HFFc6 (cell line): ENCODE data around the gene ADAMTS9. TPM values are rescaled to one million over a fixed set of nuclear protein-coding genes. Genes with fewer than 3 reads are reported as not detected.

Source experiments
- DNase-seq: peaks from one replicate; pipeline ENCODE4 v3.0.0-alpha.2; 2018
- H3K27ac Mint-ChIP-seq: 2 replicates; pipeline ENCODE4 v1.8.0; 2020; ENCODE audit warnings: mild to moderate bottlenecking, mixed read lengths
- H3K27me3 Mint-ChIP-seq: 2 replicates; pipeline ENCODE4 v1.8.0; 2021; ENCODE audit warnings: mild to moderate bottlenecking, moderate library complexity, mixed read lengths; ENCODE audit not compliant: insufficient read depth
- H3K36me3 Mint-ChIP-seq: 2 replicates; pipeline ENCODE4 v1.8.0; 2021; ENCODE audit warnings: low read depth, mixed read lengths
- H3K4me1 Mint-ChIP-seq: 2 replicates; pipeline ENCODE4 v1.8.0; 2020; ENCODE audit warnings: low read depth, mixed read lengths
- H3K4me3 Mint-ChIP-seq: 2 replicates; pipeline ENCODE4 v1.8.0; 2020; ENCODE audit warnings: mild to moderate bottlenecking, moderate library complexity, mixed read lengths
- H3K9me3 Mint-ChIP-seq: 2 replicates; pipeline ENCODE4 v1.8.0; 2020; ENCODE audit warnings: mild to moderate bottlenecking, mixed read lengths
- total RNA-seq, 6 experiments: library from RNA; stranded (reverse); fragmentation: NEBNext Ultra II Directional; extraction: Animal tissue kit (Norgen Biotek cat#: 25700); gene quantifications; 2 replicates in 1 of 6; 3 replicates in 5 of 6; pipeline ENCODE4 v1.2.3, GENCODE V29; 2021
- TF ChIP-seq, protein P1 (sequence below): fragments of 200-600 bp; sonication (generic); IDR thresholded peaks from 2 replicates; pipeline ENCODE4 v1.5.0; 2021; ENCODE audit warnings: antibody characterized with exemption, mild to moderate bottlenecking

Gene ADAMTS9
- total RNA-seq, 6 experiments from 2014 or later = 0.07 to 0.14 (median 0.12) TPM; not detected in 1

DNA sequence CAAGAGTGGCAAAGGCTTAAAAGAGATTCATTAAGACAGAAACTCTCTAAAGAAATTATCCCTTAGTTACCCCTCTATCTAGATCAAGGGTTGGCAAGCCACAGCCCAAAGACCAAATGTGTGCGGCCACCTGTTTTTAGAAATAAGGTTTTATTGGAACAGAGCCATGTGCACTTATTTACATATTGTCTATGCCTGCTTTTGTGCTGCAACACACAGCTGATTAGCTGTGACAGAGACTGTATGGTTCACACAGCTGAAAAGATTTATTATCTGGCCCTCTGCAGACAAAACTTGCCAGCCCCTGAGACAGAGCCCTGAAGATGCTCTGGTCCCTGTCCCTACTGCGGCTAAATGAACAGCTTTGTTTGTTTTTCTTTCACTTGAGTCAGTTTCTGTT lies 88.1 kb downstream of the ADAMTS9 start:
- H3K27me3 Mint-ChIP-seq = no peaks in the 10 kb centered on the region; the same call in 1 of the 2 replicates
- no peak for DNase-seq
- H3K27ac Mint-ChIP-seq = no peak overlapping the region
- H3K36me3 Mint-ChIP-seq = no peaks in the 10 kb centered on the region
- H3K9me3 Mint-ChIP-seq = no peaks in the 10 kb centered on the region
- TF ChIP-seq, protein P1, sequence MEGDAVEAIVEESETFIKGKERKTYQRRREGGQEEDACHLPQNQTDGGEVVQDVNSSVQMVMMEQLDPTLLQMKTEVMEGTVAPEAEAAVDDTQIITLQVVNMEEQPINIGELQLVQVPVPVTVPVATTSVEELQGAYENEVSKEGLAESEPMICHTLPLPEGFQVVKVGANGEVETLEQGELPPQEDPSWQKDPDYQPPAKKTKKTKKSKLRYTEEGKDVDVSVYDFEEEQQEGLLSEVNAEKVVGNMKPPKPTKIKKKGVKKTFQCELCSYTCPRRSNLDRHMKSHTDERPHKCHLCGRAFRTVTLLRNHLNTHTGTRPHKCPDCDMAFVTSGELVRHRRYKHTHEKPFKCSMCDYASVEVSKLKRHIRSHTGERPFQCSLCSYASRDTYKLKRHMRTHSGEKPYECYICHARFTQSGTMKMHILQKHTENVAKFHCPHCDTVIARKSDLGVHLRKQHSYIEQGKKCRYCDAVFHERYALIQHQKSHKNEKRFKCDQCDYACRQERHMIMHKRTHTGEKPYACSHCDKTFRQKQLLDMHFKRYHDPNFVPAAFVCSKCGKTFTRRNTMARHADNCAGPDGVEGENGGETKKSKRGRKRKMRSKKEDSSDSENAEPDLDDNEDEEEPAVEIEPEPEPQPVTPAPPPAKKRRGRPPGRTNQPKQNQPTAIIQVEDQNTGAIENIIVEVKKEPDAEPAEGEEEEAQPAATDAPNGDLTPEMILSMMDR = no peak
- H3K4me1 Mint-ChIP-seq = no peaks in the 10 kb centered on the region
- H3K4me3 Mint-ChIP-seq = no peak overlapping the region

- no peaks in the 10 kb centered on the region for H3K9me3 Mint-ChIP-seq
- H3K4me3 Mint-ChIP-seq = no peak overlapping the region
- H3K4me1 Mint-ChIP-seq = no peaks in the 10 kb centered on the region
- H3K27me3 Mint-ChIP-seq = no peaks in the 10 kb centered on the region; the same call in 1 of the 2 replicates
- H3K36me3 Mint-ChIP-seq = no peaks in the 10 kb centered on the region
- TF ChIP-seq, protein P1 = no peak
- DNase-seq = peak; percentile 0
- no peak overlapping the region for H3K27ac Mint-ChIP-seq
These were observed 92.5 kb downstream of the ADAMTS9 start for GRCh38 chr3:64595253-64595694.

DNA sequence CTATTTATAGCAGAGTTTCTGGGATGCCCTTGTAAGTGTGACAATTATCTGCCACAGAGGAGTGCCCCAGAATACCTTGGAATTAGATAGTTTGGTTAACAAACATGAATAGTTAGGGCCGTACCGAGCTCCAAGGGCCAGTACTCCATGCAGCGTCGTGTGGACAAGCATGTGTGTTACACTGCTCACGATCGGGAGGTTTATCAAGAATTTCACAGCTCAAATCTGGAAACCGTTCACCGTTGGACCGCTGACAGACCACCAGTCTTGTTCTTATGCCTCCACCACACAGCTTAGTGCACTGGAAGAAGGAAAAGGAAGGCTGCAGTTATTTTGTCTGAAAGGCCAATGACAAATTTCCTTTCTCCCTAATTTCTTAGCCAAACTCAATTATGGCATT lies 93.7 kb downstream of the ADAMTS9 start:
- Mint-ChIP-seq H3K27me3 (no peaks in the 10 kb centered on the region; the same call in 1 of the 2 replicates), H3K4me3 (no peak overlapping the region), H3K4me1 (no peaks in the 10 kb centered on the region), H3K36me3 (no peaks in the 10 kb centered on the region), H3K9me3 (no peaks in the 10 kb centered on the region), H3K27ac (no peak overlapping the region)
- no peak for DNase-seq
- TF ChIP-seq, protein P1 = no peak

DNA sequence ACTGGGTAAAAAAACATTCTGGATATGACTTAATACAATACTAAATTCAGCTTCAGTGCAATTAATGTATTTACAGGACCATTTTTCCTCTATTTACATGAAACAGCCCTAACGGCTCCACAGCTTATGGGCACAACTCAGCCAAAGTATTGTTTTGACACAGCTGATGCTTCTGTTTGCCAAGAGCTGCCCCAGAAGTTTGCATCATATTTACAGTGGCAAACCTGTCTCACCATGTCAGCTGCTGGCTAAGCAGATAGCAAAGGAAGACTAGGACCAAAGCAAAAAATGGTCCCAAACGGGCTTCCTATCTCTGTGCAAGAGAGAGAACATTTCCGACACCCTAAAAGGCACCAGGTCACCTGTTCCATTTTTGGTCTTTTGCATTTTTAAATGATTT lies 94.5 kb downstream of the ADAMTS9 start:
- no peak overlapping the region for H3K27ac Mint-ChIP-seq
- no peak for DNase-seq
- no peak overlapping the region for H3K4me3 Mint-ChIP-seq
- H3K27me3 Mint-ChIP-seq = peaks cover 3% of the 10 kb centered on the region
- TF ChIP-seq, protein P1 = no peak
- H3K36me3 Mint-ChIP-seq = no peaks in the 10 kb centered on the region
- H3K9me3 Mint-ChIP-seq = no peaks in the 10 kb centered on the region
- H3K4me1 Mint-ChIP-seq = no peaks in the 10 kb centered on the region

GRCh38 chr3:64591615-64592014 lies 96.2 kb downstream of the ADAMTS9 start:
- Mint-ChIP-seq H3K4me3 (no peak overlapping the region), H3K4me1 (no peaks in the 10 kb centered on the region), H3K36me3 (no peaks in the 10 kb centered on the region), H3K27ac (no peak overlapping the region), H3K9me3 (no peaks in the 10 kb centered on the region), H3K27me3 (peaks cover 3% of the 10 kb centered on the region)
- DNase-seq = no peak
- TF ChIP-seq, protein P1 = no peak

- Mint-ChIP-seq H3K4me1 (no peaks in the 10 kb centered on the region), H3K27me3 (peaks cover 5% of the 10 kb centered on the region), H3K27ac (no peak overlapping the region)
These were observed 99.4 kb downstream of the ADAMTS9 start for GRCh38 chr3:64588380-64588779.

More at GRCh38 chr3:64588380-64588779, 99.4 kb downstream of the ADAMTS9 start:
- Mint-ChIP-seq H3K36me3 (no peaks in the 10 kb centered on the region), H3K9me3 (no peaks in the 10 kb centered on the region), H3K4me3 (no peak overlapping the region)
- TF ChIP-seq, protein P1 = no peak
- no peak for DNase-seq
